Neural crest cell (in vitro differentiated cells): Measurements from ENCODE around the gene ZNF471. TPM values are rescaled to one million over a fixed set of nuclear protein-coding genes. Genes with fewer than 3 reads are reported as not detected.

ENCODE experiments used
- DNase-seq: peaks from one replicate; pipeline ENCODE4 v3.0.0; 2021; ENCODE audit warnings: low read depth, mixed read lengths, low spot score
- H3K27ac Mint-ChIP-seq: one replicate; pipeline ENCODE4 v1.8.0; 2021; ENCODE audit warnings: mild to moderate bottlenecking, mixed read lengths; ENCODE audit not compliant: unreplicated experiment
- H3K27me3 Mint-ChIP-seq: 2 replicates; pipeline ENCODE4 v1.8.0; 2021; ENCODE audit warnings: low read depth, mild to moderate bottlenecking, mixed read lengths
- H3K36me3 Mint-ChIP-seq: 2 replicates; pipeline ENCODE4 v1.8.0; 2021; ENCODE audit warnings: low read depth, mild to moderate bottlenecking, mixed read lengths
- H3K4me1 Mint-ChIP-seq: 2 replicates; pipeline ENCODE4 v1.8.0; 2021; ENCODE audit warnings: mixed read lengths
- H3K4me3 Mint-ChIP-seq: one replicate; pipeline ENCODE4 v1.8.0; 2021; ENCODE audit warnings: mild to moderate bottlenecking, mixed read lengths
- H3K9me3 Mint-ChIP-seq: 2 replicates; pipeline ENCODE4 v1.8.0; 2021; ENCODE audit warnings: mixed read lengths
- long read RNA-seq: library from polyadenylated mRNA; unstranded; transcript quantifications from one replicate; pipeline ENCODE4 v2.0.0, GENCODE V29; 2020
- total RNA-seq: library from RNA; stranded (reverse); gene quantifications from 2 replicates; pipeline ENCODE4 v1.2.1, GENCODE V29; 2021
- TF ChIP-seq, protein P1 (sequence below): fragments of 200-600 bp; sonication (generic); conservative IDR thresholded peaks from 2 replicates; pipeline ENCODE4 v1.5.0; 2021; ENCODE audit warnings: antibody characterized with exemption, mild to moderate bottlenecking

ZNF471 gene
- not detected in 2 replicates for total RNA-seq
- long read RNA-seq, result 0 reads

DNA sequence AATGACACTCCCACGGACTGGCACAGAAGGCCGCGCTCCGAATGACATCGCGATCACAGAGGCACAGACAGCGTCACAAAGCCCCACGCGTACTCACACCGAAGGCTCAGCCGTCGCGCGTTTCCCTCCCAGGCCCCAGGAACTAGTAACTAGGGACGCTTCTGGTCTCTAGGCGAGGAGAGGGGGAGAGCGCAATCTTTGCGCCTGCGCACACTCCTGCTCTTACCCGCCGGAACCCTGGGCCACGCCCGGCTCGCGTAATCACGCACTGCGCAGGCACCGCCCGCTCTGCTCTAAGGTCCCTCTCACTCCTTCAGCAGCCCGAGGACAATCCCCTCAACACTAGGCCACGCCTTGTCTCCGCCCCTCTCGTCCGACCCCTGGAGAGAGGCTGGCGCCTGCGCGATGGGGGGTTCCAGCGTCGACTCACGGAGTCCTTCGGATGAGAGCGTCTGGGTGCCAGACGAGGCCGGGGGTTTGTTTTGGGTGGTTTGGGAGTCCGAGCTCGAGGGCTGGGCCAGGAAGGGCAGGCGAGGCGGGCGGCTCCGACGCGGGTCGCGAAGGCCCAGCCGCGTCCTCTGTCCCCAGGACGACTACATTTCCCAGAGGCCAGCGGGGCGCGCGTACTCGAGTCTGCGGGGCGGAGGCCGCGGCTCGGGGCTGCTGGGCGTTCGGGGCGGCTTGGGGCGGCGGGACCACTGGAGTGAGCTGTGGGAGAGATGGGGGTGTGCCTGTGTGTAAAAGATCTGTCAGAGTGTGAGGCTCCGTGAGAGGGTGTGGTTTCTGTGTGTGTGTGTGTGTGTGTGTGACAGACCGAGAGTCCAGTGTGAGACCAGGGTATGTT is at the start of gene ZNF471:
ZNF471 (plus strand) TSS at position 410 of the 844 bp plus-strand sequence. CDS start 3,717 bp downstream, outside the sequence.
- no peak for DNase-seq
- TF ChIP-seq, protein P1, sequence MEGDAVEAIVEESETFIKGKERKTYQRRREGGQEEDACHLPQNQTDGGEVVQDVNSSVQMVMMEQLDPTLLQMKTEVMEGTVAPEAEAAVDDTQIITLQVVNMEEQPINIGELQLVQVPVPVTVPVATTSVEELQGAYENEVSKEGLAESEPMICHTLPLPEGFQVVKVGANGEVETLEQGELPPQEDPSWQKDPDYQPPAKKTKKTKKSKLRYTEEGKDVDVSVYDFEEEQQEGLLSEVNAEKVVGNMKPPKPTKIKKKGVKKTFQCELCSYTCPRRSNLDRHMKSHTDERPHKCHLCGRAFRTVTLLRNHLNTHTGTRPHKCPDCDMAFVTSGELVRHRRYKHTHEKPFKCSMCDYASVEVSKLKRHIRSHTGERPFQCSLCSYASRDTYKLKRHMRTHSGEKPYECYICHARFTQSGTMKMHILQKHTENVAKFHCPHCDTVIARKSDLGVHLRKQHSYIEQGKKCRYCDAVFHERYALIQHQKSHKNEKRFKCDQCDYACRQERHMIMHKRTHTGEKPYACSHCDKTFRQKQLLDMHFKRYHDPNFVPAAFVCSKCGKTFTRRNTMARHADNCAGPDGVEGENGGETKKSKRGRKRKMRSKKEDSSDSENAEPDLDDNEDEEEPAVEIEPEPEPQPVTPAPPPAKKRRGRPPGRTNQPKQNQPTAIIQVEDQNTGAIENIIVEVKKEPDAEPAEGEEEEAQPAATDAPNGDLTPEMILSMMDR, result no peak
- Mint-ChIP-seq H3K27me3 (no peaks in the 10 kb centered on the region), H3K4me3 (no peak within 1 kb of the TSS), H3K9me3 (peaks cover 5% of the 10 kb centered on the region), H3K27ac (no peak within 1 kb of the TSS), H3K36me3 (peaks cover 10% of the 10 kb centered on the region), H3K4me1 (no peaks in the 10 kb centered on the region)

DNA sequence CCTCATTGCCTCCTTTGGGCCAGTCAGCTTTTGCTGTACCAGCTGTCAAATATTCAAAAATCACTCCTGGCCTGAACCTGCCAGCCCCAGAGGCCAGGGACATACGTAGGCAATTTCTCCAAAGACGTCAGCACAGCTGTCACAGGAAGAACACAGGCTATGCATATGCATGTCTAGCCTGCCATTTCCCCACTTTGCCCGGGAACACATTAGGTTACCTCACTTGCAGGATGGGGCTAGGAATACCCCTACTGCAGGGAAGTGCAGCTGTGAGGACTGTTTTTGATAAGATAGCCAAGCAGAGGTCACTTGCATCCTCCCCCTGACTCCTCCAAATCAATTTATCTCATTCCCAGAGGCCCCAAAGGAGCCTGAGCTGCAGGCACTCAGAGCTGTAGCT is 33.3 kb upstream of the ZNF471 start:
- TF ChIP-seq, protein P1, result no peak
- H3K4me1 Mint-ChIP-seq, result no peaks in the 10 kb centered on the region
- H3K36me3 Mint-ChIP-seq, result peaks cover 10% of the 10 kb centered on the region
- H3K27me3 Mint-ChIP-seq, result no peaks in the 10 kb centered on the region
- no peak overlapping the region for H3K27ac Mint-ChIP-seq
- no peak for DNase-seq
- H3K9me3 Mint-ChIP-seq, result peaks cover 19% of the 10 kb centered on the region
- H3K4me3 Mint-ChIP-seq, result no peak overlapping the region

DNA sequence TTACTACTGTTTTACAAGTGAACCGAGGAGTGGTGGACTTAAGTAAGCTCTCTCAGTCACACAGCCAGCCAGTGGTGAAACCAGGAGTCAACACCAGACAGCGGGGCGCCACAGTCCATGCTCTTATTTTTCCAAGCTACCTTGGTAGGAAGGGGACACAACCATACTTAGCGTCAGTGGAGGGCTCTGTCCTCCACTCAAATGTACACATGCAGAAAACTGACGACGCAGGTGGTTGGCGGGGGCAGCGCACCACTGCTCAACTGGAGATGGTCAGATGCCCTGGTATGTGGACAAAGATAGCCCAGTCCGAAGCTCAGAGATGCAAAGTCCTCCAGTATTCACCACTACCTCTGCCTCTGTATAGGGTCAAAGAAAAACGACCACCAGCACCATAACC is 31.6 kb upstream of the ZNF471 start:
- Mint-ChIP-seq H3K4me3 (no peak overlapping the region), H3K36me3 (peaks cover 10% of the 10 kb centered on the region), H3K27ac (no peak overlapping the region), H3K4me1 (no peaks in the 10 kb centered on the region), H3K9me3 (peaks cover 26% of the 10 kb centered on the region), H3K27me3 (no peaks in the 10 kb centered on the region)
- TF ChIP-seq, protein P1, result no peak
- no peak for DNase-seq

DNA sequence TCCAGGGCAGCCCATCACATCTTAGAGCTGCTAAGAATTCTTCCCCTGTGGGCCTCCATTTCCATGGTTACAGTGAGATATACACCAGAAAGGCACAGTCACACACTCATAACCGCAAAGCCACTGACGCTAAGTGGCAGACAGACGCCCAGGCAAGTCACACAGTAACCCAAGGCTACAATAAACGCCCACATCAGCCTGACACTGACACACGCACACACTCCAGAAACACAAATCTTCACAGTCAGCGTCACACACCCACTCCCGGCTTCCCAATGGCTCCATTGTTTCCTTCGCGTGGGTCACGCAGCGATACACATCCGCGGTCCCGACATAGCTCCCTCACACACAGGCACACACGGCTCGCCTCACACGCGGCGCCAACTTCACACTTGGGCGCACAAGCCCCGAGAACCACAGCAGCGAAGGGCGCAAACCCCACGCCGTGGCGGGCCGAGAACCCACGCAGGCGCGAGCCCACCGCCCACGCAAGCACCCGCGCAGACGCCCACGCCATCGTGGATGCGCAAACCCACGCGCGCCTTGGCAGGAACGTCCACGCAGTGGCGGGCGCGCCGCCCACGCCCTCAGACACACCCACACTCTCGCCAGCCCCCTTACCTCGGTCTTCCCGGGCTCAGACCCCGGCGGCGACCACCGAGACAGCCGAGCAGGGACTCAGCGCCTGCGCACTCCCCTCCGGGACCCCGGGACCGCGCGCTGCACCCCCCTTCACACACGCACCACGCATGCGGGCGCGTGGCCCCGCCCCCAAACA is 30.8 kb upstream of the ZNF471 start, which contains the start of gene ZNF667:
ZNF667 (minus strand) TSS at position 695 of the 778 bp plus-strand sequence. CDS start 14,975 bp downstream, outside the sequence.
- DNase-seq, result no peak
- TF ChIP-seq, protein P1, result no peak
- Mint-ChIP-seq H3K4me1 (no peaks in the 10 kb centered on the region), H3K27me3 (no peaks in the 10 kb centered on the region), H3K9me3 (peaks cover 26% of the 10 kb centered on the region), H3K36me3 (peaks cover 10% of the 10 kb centered on the region), H3K4me3 (no peak within 1 kb of the TSS), H3K27ac (no peak within 1 kb of the TSS)

DNA sequence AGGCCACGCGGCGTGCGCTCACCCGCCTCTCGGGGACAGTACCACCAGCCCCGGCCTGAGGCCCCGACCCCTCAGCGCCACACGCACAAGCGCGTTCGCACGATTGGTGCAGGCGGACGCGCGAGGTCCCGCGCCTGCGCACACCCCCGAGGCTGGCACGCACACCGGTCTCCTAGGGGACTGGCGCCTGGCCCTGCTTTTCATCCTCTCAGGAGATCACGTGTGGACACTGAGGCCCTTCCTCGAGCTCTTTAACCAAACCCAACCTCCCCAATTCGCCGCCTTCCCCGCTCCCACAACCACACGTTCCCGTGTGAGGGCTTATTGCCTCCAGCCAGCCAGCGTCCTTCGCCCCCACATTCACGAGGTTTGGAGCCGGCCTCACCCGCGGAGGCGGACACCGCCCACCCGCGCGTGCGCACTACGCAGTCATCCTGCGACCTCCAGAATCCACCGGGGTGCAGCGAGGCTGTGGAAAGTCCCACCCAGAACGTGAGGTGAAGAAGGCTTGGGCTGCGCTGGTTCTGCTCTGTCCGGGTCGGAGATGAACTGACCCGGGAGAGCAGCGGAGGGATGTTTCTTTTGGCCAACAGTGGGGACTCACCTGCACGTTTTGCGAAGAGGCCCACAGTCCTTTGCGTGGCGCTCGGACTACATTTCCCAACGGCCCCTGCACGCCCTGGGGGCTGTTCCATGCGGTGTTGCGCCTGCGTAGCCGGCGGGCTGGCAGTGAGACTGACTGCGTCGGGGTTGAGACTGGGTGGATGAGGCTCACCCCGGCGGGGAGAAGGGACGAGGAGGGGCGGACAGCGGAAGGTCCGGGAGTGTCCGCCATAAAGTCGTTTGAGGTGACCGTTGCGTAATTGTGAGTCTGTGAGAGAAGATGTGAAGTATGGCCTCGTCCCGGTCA is 30.0 kb upstream of the ZNF471 start:
- Mint-ChIP-seq H3K4me3 (no peak overlapping the region), H3K27ac (no peak overlapping the region), H3K27me3 (no peaks in the 10 kb centered on the region), H3K9me3 (peaks cover 24% of the 10 kb centered on the region), H3K36me3 (peaks cover 10% of the 10 kb centered on the region), H3K4me1 (no peaks in the 10 kb centered on the region)
- no peak for DNase-seq
- TF ChIP-seq, protein P1, result no peak
